ENCODE data around the gene PNPLA1.
A peak's percentile ranks its signal among the peaks of the same experiment; 100 is the strongest.

PNPLA1 gene, protein sequence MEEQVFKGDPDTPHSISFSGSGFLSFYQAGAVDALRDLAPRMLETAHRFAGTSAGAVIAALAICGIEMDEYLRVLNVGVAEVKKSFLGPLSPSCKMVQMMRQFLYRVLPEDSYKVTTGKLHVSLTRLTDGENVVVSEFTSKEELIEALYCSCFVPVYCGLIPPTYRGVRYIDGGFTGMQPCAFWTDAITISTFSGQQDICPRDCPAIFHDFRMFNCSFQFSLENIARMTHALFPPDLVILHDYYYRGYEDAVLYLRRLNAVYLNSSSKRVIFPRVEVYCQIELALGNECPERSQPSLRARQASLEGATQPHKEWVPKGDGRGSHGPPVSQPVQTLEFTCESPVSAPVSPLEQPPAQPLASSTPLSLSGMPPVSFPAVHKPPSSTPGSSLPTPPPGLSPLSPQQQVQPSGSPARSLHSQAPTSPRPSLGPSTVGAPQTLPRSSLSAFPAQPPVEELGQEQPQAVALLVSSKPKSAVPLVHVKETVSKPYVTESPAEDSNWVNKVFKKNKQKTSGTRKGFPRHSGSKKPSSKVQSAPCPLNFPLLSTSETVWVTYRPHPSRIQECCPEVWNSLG

GRCh38 chr6:36269834-36270705, at the start of gene PNPLA1:
Gene PNPLA1, plus strand, starts transcription at chr6:36270060. Its CDS starts 400 bp downstream, at chr6:36270460.
- TF ChIP-seq CTCF (IDR thresholded peaks at IDR 0.05; ENCODE audit: insufficient read depth, low read depth, low read length, missing control alignments): no peak
- peak; percentile 84 for DNase-seq (ENCODE audit: low read depth)
- H3K4me3 ChIP-seq (ENCODE audit: low read length): no peak within 1 kb of the TSS

DNA sequence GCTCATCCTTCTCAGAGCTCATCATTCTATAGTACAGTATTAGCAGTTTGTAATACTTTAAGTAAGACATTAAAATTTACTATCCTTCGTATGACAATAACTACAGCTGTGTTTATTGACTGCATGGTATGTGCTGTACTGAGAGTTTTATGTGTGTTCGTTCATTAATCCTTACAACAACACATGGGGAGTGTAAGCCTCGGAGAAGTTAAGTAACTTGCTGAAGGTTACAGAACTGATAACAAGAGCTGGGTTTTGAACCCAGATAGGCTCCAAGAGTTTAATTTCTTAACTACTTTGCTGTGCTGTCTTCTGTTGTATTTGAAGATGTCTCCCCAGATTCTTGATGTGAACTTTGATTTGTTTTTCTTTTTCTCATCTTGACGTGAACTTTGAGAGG, 49.6 kb upstream of the PNPLA1 start:
- TF ChIP-seq CTCF (IDR thresholded peaks at IDR 0.05; ENCODE audit: insufficient read depth, low read depth, low read length, missing control alignments): no peak
- H3K4me3 ChIP-seq (ENCODE audit: low read length): no peak overlapping the region
- no peak for DNase-seq (ENCODE audit: low read depth)

- H3K4me3 ChIP-seq (ENCODE audit: low read length): no peak overlapping the region
- DNase-seq (ENCODE audit: low read depth): no peak
- no peak for TF ChIP-seq CTCF (IDR thresholded peaks at IDR 0.05; ENCODE audit: insufficient read depth, low read depth, low read length, missing control alignments)
Observed at GRCh38 chr6:36221674-36222073, 48.2 kb upstream of the PNPLA1 start.

- no peak for TF ChIP-seq CTCF (IDR thresholded peaks at IDR 0.05; ENCODE audit: insufficient read depth, low read depth, low read length, missing control alignments)
- DNase-seq (ENCODE audit: low read depth): no peak
- H3K4me3 ChIP-seq (ENCODE audit: low read length): no peak overlapping the region
Observed at GRCh38 chr6:36222924-36223323, 46.9 kb upstream of the PNPLA1 start.

GRCh38 chr6:36223706-36224105, 46.2 kb upstream of the PNPLA1 start:
- no peak for TF ChIP-seq CTCF (IDR thresholded peaks at IDR 0.05; ENCODE audit: insufficient read depth, low read depth, low read length, missing control alignments)
- no peak for DNase-seq (ENCODE audit: low read depth)

GRCh38 chr6:36224918-36225461, 44.9 kb upstream of the PNPLA1 start:
- TF ChIP-seq CTCF (IDR thresholded peaks at IDR 0.05; ENCODE audit: insufficient read depth, low read depth, low read length, missing control alignments): no peak
- no peak overlapping the region for H3K4me3 ChIP-seq (ENCODE audit: low read length)
- DNase-seq (ENCODE audit: low read depth): peak; percentile 6

More at GRCh38 chr6:36223706-36224105, 46.2 kb upstream of the PNPLA1 start:
- H3K4me3 ChIP-seq (ENCODE audit: low read length): no peak overlapping the region
